ENCODE results near the gene WDR26. TPM values are rescaled to one million over a fixed set of nuclear protein-coding genes. Genes with fewer than 3 reads are reported as not detected.
A peak's percentile ranks its signal among the peaks of the same experiment; 100 is the strongest.

The WDR26 gene
- total and polyA plus RNA-seq, 9 of the 15 experiments (the other 6 are each of a cell fraction or from before 2014, with no cell fraction given): 11.5 to 66.0 (median 39.8) TPM

DNA sequence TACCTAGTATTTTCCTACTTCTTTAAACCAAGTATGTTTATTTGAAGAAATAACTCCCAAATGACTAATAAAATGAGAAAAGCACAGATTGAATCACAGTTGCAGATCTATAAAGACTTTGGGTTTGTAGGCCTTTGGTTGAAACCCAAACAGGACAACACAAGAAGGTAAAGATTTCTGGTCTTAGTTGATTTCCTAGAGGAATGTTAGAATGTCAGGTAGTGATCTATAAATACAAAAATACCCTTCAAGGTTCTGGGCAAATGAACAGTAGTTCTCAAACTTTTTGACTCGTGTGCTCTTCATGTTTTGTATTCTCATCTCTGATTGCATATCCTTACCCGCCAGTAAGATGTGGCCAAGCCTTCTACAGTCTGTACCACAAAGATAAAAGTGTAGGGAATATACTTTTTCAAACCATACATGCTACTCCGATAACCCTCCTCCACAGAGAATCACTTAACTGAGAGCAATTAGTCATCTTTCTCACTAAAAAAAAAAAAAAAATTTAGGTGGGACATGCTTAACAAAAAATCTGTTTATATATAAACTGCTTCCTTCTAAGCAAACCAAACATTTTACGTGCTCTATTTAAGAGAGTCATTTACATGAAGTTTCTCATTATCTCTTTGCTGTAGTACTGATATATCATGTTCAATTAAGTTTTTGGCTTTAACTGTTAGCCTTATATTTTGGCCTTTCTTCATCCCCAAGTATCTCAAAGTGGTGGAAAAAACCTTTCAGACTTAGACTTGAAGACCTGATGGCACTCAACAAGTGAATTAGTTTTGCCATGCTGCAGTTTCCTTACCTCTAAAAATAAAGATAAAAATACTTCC, 42.0 kb downstream of the WDR26 start (continued):
- TF ChIP-seq, protein P1, sequence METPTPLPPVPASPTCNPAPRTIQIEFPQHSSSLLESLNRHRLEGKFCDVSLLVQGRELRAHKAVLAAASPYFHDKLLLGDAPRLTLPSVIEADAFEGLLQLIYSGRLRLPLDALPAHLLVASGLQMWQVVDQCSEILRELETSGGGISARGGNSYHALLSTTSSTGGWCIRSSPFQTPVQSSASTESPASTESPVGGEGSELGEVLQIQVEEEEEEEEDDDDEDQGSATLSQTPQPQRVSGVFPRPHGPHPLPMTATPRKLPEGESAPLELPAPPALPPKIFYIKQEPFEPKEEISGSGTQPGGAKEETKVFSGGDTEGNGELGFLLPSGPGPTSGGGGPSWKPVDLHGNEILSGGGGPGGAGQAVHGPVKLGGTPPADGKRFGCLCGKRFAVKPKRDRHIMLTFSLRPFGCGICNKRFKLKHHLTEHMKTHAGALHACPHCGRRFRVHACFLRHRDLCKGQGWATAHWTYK (CRISPR knock-in tag; IDR thresholded peaks at IDR 0.05): 0 out of 2 replicates have a peak, but pooled peaks have one; percentile 67
- TF ChIP-seq EP300 (IDR thresholded peaks at IDR 0.05; ENCODE audit: low read length): peak; percentile 89
- peak; percentile 75 for TF ChIP-seq LEF1 (IDR thresholded peaks at IDR 0.05)
- TF ChIP-seq RBM17 (IDR thresholded peaks at IDR 0.05; ENCODE audit: borderline replicate concordance, low read depth, low read length): no peak
- TF ChIP-seq ELF2 (CRISPR knock-in tag; IDR thresholded peaks at IDR 0.05): no peak
- peak; percentile 95 for TF ChIP-seq TAL1 (IDR thresholded peaks at IDR 0.05)
- TF ChIP-seq XRCC4 (IDR thresholded peaks at IDR 0.05; ENCODE audit: extremely low read depth, insufficient read depth, insufficient read length): no peak
- TF ChIP-seq KLF16 (IDR thresholded peaks at IDR 0.05): peak; percentile 91
- peak; percentile 78 for TF ChIP-seq CCNT2 (IDR thresholded peaks at IDR 0.05; ENCODE audit: borderline replicate concordance, extremely low read depth, insufficient read length, low read depth, low read length)
- TF ChIP-seq, protein P2, sequence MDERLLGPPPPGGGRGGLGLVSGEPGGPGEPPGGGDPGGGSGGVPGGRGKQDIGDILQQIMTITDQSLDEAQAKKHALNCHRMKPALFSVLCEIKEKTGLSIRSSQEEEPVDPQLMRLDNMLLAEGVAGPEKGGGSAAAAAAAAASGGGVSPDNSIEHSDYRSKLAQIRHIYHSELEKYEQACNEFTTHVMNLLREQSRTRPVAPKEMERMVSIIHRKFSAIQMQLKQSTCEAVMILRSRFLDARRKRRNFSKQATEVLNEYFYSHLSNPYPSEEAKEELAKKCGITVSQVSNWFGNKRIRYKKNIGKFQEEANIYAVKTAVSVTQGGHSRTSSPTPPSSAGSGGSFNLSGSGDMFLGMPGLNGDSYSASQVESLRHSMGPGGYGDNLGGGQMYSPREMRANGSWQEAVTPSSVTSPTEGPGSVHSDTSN (CRISPR knock-in tag; IDR thresholded peaks at IDR 0.05; ENCODE audit: low read depth): no peak
- TF ChIP-seq, protein P2 (tag; conservative IDR thresholded peaks at IDR 0.05; ENCODE audit: low read depth): peak; percentile 57
- TF ChIP-seq, protein P3, sequence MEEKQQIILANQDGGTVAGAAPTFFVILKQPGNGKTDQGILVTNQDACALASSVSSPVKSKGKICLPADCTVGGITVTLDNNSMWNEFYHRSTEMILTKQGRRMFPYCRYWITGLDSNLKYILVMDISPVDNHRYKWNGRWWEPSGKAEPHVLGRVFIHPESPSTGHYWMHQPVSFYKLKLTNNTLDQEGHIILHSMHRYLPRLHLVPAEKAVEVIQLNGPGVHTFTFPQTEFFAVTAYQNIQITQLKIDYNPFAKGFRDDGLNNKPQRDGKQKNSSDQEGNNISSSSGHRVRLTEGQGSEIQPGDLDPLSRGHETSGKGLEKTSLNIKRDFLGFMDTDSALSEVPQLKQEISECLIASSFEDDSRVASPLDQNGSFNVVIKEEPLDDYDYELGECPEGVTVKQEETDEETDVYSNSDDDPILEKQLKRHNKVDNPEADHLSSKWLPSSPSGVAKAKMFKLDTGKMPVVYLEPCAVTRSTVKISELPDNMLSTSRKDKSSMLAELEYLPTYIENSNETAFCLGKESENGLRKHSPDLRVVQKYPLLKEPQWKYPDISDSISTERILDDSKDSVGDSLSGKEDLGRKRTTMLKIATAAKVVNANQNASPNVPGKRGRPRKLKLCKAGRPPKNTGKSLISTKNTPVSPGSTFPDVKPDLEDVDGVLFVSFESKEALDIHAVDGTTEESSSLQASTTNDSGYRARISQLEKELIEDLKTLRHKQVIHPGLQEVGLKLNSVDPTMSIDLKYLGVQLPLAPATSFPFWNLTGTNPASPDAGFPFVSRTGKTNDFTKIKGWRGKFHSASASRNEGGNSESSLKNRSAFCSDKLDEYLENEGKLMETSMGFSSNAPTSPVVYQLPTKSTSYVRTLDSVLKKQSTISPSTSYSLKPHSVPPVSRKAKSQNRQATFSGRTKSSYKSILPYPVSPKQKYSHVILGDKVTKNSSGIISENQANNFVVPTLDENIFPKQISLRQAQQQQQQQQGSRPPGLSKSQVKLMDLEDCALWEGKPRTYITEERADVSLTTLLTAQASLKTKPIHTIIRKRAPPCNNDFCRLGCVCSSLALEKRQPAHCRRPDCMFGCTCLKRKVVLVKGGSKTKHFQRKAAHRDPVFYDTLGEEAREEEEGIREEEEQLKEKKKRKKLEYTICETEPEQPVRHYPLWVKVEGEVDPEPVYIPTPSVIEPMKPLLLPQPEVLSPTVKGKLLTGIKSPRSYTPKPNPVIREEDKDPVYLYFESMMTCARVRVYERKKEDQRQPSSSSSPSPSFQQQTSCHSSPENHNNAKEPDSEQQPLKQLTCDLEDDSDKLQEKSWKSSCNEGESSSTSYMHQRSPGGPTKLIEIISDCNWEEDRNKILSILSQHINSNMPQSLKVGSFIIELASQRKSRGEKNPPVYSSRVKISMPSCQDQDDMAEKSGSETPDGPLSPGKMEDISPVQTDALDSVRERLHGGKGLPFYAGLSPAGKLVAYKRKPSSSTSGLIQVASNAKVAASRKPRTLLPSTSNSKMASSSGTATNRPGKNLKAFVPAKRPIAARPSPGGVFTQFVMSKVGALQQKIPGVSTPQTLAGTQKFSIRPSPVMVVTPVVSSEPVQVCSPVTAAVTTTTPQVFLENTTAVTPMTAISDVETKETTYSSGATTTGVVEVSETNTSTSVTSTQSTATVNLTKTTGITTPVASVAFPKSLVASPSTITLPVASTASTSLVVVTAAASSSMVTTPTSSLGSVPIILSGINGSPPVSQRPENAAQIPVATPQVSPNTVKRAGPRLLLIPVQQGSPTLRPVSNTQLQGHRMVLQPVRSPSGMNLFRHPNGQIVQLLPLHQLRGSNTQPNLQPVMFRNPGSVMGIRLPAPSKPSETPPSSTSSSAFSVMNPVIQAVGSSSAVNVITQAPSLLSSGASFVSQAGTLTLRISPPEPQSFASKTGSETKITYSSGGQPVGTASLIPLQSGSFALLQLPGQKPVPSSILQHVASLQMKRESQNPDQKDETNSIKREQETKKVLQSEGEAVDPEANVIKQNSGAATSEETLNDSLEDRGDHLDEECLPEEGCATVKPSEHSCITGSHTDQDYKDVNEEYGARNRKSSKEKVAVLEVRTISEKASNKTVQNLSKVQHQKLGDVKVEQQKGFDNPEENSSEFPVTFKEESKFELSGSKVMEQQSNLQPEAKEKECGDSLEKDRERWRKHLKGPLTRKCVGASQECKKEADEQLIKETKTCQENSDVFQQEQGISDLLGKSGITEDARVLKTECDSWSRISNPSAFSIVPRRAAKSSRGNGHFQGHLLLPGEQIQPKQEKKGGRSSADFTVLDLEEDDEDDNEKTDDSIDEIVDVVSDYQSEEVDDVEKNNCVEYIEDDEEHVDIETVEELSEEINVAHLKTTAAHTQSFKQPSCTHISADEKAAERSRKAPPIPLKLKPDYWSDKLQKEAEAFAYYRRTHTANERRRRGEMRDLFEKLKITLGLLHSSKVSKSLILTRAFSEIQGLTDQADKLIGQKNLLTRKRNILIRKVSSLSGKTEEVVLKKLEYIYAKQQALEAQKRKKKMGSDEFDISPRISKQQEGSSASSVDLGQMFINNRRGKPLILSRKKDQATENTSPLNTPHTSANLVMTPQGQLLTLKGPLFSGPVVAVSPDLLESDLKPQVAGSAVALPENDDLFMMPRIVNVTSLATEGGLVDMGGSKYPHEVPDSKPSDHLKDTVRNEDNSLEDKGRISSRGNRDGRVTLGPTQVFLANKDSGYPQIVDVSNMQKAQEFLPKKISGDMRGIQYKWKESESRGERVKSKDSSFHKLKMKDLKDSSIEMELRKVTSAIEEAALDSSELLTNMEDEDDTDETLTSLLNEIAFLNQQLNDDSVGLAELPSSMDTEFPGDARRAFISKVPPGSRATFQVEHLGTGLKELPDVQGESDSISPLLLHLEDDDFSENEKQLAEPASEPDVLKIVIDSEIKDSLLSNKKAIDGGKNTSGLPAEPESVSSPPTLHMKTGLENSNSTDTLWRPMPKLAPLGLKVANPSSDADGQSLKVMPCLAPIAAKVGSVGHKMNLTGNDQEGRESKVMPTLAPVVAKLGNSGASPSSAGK (IDR thresholded peaks at IDR 0.05): peak; percentile 11; the same call in 1 of the 2 replicates

Data from K562 (cell line).